HEK293 (cell line): ENCODE data around the gene DCAF5.
A peak's percentile ranks its signal among the peaks of the same experiment; 100 is the strongest.

Experiments used
- CTCF ChIA-PET: fragments of 350-600 bp; formaldehyde crosslinking; extraction: SDS; loops from one replicate; lab custom pipeline; 2021; ENCODE audit warnings: antibody characterized with exemption; lab: Yijun Ruan, JAX
- POLR2A ChIA-PET: fragments of 300-600 bp; formaldehyde crosslinking; extraction: SDS; loops from one replicate; lab custom pipeline; 2020; ENCODE audit warnings: antibody characterized with exemption, inconsistent platforms; lab: Yijun Ruan, JAX
- H3K27ac ChIP-seq: fragments of 200-500 bp; sonication (Bioruptor generic); 2 replicates; pipeline ENCODE4 v1.5.1; 2014; ENCODE audit warnings: low read depth, low read length, control low read depth, inconsistent platforms; ENCODE audit errors: extremely low read depth
- H3K36me3 ChIP-seq, 2 experiments: fragments of 200-500 bp in 1 of 2; sonication (Bioruptor generic) in 1 of 2; 1 replicate in 1 of 2; 2 replicates in 1 of 2; pipeline ENCODE4 v1.5.1; 2014 to 2017; ENCODE audit warnings: inconsistent platforms in 2 of 2, low read length in 2 of 2; ENCODE audit not compliant: control insufficient read depth in 2 of 2, insufficient read depth in 1 of 2
- H3K4me1 ChIP-seq: fragments of 200-500 bp; sonication (Bioruptor generic); 2 replicates; pipeline ENCODE4 v1.5.1; 2014; ENCODE audit warnings: mild to moderate bottlenecking, low read length, inconsistent platforms; ENCODE audit not compliant: control insufficient read depth, insufficient read depth
- H3K4me3 ChIP-seq: 2 replicates; pipeline ENCODE4 v1.5.1; 2011; ENCODE audit warnings: low read depth, mild to moderate bottlenecking, control low read depth, low read length, moderate library complexity
- H3K9me3 ChIP-seq: fragments of 200-500 bp; sonication (Bioruptor generic); 2 replicates; pipeline ENCODE4 v1.5.1; 2014; ENCODE audit warnings: low read depth, low read length, inconsistent platforms; ENCODE audit not compliant: control insufficient read depth, insufficient read depth
- BCL11A ChIP-seq: fragments of 450-650 bp; formaldehyde crosslinking; IDR thresholded peaks from 2 replicates; pipeline ENCODE4 v1.5.1; 2016; ENCODE audit warnings: low read depth, missing biosample characterization, missing genetic modification characterization
- INSM2 ChIP-seq: fragments of 450-650 bp; formaldehyde crosslinking; IDR thresholded peaks from 2 replicates; pipeline ENCODE4 v1.5.1; 2016; ENCODE audit warnings: missing biosample characterization, missing genetic modification characterization
- MZF1 ChIP-seq: fragments of 450-650 bp; formaldehyde crosslinking; IDR thresholded peaks from 2 replicates; pipeline ENCODE4 v1.5.1; 2017; ENCODE audit warnings: missing biosample characterization, missing genetic modification characterization, borderline replicate concordance
- SALL2 ChIP-seq: fragments of 450-650 bp; formaldehyde crosslinking; IDR thresholded peaks from 2 replicates; pipeline ENCODE4 v1.5.0; 2017; ENCODE audit warnings: missing biosample characterization, mild to moderate bottlenecking, missing genetic modification characterization, borderline replicate concordance
- SP2 ChIP-seq: fragments of 450-650 bp; formaldehyde crosslinking; IDR thresholded peaks from 2 replicates; pipeline ENCODE4 v1.5.1; 2016; ENCODE audit warnings: missing biosample characterization, missing genetic modification characterization
- TCF7L2 ChIP-seq: IDR thresholded peaks from 2 replicates; pipeline ENCODE4 v1.6.1; 2011; ENCODE audit warnings: low read depth, mild to moderate bottlenecking, inconsistent platforms, low read length, moderate library complexity, borderline replicate concordance
- ZBTB44 ChIP-seq: fragments of 450-650 bp; IDR thresholded peaks from 2 replicates; pipeline ENCODE4 v1.5.1; 2018; ENCODE audit warnings: missing biosample characterization, mild to moderate bottlenecking, missing genetic modification characterization
- ZNF140 ChIP-seq: fragments of 450-650 bp; formaldehyde crosslinking; IDR thresholded peaks from 2 replicates; pipeline ENCODE4 v1.5.1; 2016; ENCODE audit warnings: missing biosample characterization, missing genetic modification characterization
- ZNF23 ChIP-seq: fragments of 450-650 bp; formaldehyde crosslinking; IDR thresholded peaks from 2 replicates; pipeline ENCODE4 v1.5.1; 2016; ENCODE audit warnings: missing biosample characterization, missing genetic modification characterization, borderline replicate concordance
- ZNF280C ChIP-seq: fragments of 450-650 bp; formaldehyde crosslinking; IDR thresholded peaks from 2 replicates; pipeline ENCODE4 v1.5.1; 2016; ENCODE audit warnings: missing biosample characterization, missing genetic modification characterization
- ZNF518A ChIP-seq: fragments of 450-650 bp; formaldehyde crosslinking; conservative IDR thresholded peaks from 2 replicates; pipeline ENCODE4 v1.5.1; 2016; ENCODE audit warnings: low read depth, missing biosample characterization, missing genetic modification characterization
- ZNF555 ChIP-seq: fragments of 450-650 bp; formaldehyde crosslinking; conservative IDR thresholded peaks from 2 replicates; pipeline ENCODE4 v1.5.1; 2017; ENCODE audit warnings: missing biosample characterization, mild to moderate bottlenecking, missing genetic modification characterization, inconsistent platforms
- TF ChIP-seq, protein P1 (sequence below): fragments of 450-650 bp; formaldehyde crosslinking; IDR thresholded peaks from 2 replicates; pipeline ENCODE4 v1.5.1; 2017; ENCODE audit warnings: missing biosample characterization, missing genetic modification characterization
- TF ChIP-seq, protein P2 (sequence below): fragments of 450-650 bp; formaldehyde crosslinking; IDR thresholded peaks from 2 replicates; pipeline ENCODE4 v1.5.1; 2016; ENCODE audit warnings: missing biosample characterization, missing genetic modification characterization

The DCAF5 gene

GRCh38 chr14:69049675-69050074 is 103.2 kb downstream of the DCAF5 start:
- H3K4me1 ChIP-seq: no peaks in the 10 kb centered on the region
- H3K4me3 ChIP-seq: no peak overlapping the region
- ChIA-PET POLR2A (interaction anchor here (0.8 kb wide), 1 partner anchor 70 kb away, joined by 4 read pairs; no protein-coding TSS in a partner anchor), CTCF (no interaction called here)
- H3K9me3 ChIP-seq: no peaks in the 10 kb centered on the region
- no peak for TF ChIP-seq ZNF280C
- no peak for TF ChIP-seq SALL2 (tag by site-specific recombination)
- no peak for TF ChIP-seq ZNF140 (tag by site-specific recombination)
- no peak for TF ChIP-seq BCL11A (tag by site-specific recombination)
- no peak for TF ChIP-seq TCF7L2
- no peak for TF ChIP-seq SP2
- no peak for TF ChIP-seq ZNF555
- no peak for TF ChIP-seq MZF1
- no peak for TF ChIP-seq ZNF518A (tag by site-specific recombination)
- no peak overlapping the region for H3K27ac ChIP-seq
- peaks cover 0 to 18% of the 10 kb centered on the region in 2 experiments; a peak in 1 of 3 replicates for H3K36me3 ChIP-seq

DNA sequence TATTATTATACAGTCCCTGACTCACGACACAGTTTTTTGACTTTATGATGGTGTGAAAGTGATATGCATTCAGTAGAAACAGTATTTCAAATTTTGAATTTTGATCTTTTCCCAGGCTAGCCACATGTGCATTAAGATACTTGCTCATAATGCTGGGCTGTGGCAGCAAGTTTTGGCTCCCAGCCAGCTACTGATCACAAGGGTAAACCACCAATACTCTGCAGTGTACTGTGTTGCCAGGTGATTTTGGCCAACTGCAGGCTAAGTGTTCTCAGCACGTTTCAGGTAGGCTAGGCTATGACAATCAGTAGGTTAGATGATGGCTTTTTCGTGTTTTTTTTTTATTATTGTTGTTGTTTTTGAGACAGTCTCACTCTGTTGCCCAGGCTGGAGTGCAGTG is 104.5 kb downstream of the DCAF5 start:
- ChIA-PET CTCF (interaction anchor here (0.6 to 0.9 kb wide), 4 partner anchors 12 to 396 kb away, joined by 3 to 4 read pairs (median 4); no protein-coding TSS in a partner anchor), POLR2A (interaction anchor here (0.7 kb wide), 1 partner anchor 11 kb away, joined by 4 read pairs; no protein-coding TSS in a partner anchor)
- H3K4me1 ChIP-seq: no peaks in the 10 kb centered on the region
- H3K36me3 ChIP-seq: peaks cover 0 to 6% of the 10 kb centered on the region in 2 experiments; a peak in 1 of 3 replicates
- no peak overlapping the region for H3K4me3 ChIP-seq
- no peaks in the 10 kb centered on the region for H3K9me3 ChIP-seq
- TF ChIP-seq ZNF23 (tag by site-specific recombination) (no peak), ZBTB44 (0 out of 2 replicates have a peak, but pooled peaks have one; percentile 11), INSM2 (no peak)
- TF ChIP-seq, protein P1, sequence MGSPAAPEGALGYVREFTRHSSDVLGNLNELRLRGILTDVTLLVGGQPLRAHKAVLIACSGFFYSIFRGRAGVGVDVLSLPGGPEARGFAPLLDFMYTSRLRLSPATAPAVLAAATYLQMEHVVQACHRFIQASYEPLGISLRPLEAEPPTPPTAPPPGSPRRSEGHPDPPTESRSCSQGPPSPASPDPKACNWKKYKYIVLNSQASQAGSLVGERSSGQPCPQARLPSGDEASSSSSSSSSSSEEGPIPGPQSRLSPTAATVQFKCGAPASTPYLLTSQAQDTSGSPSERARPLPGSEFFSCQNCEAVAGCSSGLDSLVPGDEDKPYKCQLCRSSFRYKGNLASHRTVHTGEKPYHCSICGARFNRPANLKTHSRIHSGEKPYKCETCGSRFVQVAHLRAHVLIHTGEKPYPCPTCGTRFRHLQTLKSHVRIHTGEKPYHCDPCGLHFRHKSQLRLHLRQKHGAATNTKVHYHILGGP (tag by site-specific recombination): no peak
- TF ChIP-seq, protein P2, sequence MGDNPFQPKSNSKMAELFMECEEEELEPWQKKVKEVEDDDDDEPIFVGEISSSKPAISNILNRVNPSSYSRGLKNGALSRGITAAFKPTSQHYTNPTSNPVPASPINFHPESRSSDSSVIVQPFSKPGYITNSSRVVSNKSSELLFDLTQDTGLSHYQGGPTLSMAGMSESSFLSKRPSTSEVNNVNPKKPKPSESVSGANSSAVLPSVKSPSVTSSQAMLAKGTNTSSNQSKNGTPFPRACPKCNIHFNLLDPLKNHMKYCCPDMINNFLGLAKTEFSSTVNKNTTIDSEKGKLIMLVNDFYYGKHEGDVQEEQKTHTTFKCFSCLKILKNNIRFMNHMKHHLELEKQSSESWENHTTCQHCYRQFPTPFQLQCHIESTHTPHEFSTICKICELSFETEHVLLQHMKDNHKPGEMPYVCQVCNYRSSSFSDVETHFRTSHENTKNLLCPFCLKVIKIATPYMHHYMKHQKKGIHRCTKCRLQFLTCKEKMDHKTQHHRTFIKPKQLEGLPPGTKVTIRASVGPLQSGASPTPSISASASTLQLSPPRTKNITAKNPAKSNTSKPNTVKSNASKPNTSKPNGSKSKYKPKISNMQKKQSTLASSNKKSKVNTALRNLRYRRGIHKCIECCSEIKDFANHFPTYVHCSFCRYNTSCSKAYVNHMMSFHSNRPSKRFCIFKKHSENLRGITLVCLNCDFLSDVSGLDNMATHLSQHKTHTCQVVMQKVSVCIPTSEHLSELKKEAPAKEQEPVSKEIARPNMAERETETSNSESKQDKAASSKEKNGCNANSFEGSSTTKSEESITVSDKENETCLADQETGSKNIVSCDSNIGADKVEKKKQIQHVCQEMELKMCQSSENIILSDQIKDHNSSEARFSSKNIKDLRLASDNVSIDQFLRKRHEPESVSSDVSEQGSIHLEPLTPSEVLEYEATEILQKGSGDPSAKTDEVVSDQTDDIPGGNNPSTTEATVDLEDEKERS (tag by site-specific recombination): no peak
- no peak overlapping the region for H3K27ac ChIP-seq
